Kasumi-1 (cell line): ENCODE measurements around the gene VIPR2.

Experiments used
- DNase-seq, 2 experiments: peaks; one replicate each; lab custom pipeline; 2025; lab: John Stamatoyannopoulos, UW

VIPR2 gene

GRCh38 chr7:159040912-159041711 lies 103.6 kb downstream of the VIPR2 start:
- no peak for DNase-seq

DNA sequence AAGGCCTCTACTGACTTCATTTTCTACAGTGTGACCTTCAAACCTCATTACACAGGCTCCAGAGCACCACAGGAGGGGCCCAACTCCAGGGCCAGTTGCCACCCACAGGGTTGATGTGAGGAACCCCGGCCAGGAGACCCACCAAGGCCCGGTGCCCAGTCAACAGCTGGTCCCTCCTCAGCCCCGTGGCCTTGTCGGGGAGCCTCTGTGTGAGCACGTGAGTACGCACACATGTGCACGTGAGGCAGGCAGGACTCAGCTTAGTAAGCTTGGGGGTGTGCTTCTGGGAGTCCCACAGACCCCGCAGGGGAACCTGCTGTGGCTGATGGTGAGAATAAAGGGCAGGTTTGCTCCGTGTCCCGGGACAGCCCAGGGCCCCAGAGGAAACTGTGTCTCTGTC lies 104.5 kb downstream of the VIPR2 start:
- DNase-seq = no peak

DNA sequence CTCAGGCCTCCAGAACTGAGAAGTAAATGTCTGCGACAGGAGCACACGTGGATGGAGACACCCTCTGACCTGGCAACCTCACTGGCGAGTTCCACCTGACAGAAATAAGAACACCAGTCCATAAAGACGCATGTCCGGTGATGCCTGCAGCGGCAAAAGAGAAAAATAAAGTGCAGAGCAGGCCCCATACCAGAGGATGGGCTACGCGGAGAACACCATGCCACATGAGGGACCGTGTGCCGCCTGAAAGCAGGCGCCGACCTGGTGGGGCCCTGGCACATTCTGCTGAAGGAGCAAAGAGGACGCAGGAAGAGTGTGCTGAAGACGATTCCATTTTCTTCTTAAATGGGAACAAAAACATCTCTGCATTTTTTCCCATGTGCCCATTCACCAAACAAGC lies 105.0 kb downstream of the VIPR2 start:
- DNase-seq = no peak

DNA sequence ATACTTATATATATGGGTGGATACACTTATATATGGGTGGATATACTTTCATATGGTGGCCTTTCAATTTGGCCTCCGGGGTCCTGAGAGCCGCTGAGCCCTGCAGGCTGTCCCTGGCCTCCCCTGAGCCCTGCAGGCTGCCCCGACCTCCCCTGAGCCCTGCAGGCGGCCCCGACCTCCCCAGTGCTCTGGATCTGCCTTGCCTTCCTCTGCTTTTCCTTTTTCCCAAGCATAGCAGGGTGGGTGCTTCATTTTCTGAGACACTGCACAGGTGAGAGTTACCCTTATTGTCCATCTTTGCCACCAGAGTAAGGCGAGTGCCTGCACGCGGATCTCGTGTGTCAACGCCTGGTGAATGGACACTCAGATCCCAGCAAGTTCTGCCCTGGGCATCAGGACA lies 106.6 kb downstream of the VIPR2 start:
- DNase-seq = no peak

DNA sequence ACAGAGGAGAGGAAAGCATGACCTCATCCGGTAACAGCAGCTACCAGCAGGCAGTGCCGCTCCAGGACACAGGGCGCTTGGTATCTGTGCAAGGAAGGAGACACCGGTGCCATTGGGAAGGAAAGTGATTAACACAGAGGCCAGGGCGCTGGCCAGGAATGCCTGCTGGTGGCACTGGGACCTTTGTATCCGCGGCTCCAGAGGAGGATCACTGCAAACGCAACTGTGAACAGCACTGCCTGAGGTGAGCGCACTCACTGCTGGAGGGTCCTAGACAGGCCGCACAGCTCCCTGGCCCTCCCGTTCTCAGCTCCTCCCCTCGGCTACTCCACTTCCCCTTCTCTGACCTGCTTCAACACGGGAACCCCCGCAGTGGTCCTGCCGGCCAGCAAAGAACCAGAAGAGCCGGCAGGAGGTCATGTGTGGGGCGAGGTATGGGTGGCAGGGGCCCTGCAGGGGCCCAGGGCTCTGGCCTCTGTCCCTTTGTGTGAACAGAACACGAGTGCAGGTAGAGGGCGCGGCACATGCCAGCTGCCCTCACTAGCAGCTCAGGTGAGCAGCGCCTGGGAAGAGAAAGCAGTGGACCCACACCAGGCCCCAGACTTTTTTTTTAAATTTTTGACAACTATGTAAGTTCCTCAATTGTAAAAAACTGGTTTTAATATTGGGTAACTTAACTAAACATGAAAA lies 107.6 kb downstream of the VIPR2 start:
- DNase-seq = no peak

- no peak for DNase-seq
These were observed 109.0 kb downstream of the VIPR2 start for GRCh38 chr7:159035571-159036073.

GRCh38 chr7:159034988-159035387 lies 109.7 kb downstream of the VIPR2 start:
- no peak for DNase-seq

DNA sequence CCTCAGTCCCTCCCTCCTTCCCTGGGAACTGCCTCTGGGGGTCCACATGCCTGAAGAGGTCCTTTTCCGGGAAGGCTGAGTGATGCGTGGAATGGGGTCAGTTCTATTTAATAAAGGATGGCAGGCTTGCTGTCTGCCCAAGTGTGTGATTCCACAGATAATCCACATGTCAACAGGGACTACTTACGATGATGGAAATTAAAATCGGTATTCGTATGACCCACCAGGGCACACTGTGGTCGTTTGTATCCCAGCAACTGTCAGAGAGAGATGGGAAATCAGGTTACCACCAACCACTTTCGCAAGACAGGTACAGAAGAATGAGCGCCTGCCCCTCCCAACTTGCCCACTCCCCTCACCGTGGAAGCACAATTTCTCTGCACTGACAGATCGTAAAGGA lies 110.3 kb downstream of the VIPR2 start:
- DNase-seq = no peak

DNA sequence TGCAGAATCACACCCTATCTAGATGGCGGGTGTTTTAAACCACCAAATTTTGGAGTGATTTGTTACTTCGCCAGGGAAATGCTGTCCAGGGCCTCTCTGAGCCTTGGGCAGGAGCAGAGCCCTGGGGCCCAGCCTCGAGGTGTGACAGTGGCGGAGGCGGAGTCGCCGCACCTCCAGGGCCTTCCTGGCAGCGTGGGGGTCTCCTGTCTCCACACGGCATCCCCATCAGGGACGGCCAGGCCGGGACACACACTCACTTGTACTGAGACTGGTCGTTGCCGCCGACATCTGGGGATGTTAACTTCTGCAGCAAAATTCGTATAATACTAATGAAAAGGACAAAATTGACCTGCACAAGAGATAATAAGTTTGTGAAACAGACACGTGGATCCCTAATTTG lies 110.7 kb downstream of the VIPR2 start:
- DNase-seq = no peak

DNA sequence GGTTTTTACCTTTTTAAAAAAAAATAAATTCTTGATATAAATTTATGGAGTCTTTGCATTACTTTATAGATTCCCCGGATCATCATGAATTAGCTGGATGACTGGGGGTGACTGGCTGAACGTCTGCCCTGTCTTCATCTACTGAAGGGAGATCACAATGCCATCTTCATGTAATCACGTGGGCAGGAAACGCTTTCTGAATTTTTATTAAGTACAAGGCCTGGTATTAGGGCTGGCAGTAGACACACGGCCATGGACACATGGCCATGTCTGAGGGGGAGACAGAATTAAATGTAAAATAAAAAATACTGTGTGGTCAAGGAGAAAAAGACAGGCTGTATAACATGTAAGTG lies 111.2 kb downstream of the VIPR2 start:
- DNase-seq = no peak

GRCh38 chr7:159032753-159033472 lies 111.8 kb downstream of the VIPR2 start:
- DNase-seq = no peak

- DNase-seq = no peak
These were observed 112.3 kb downstream of the VIPR2 start for GRCh38 chr7:159032322-159032721.

GRCh38 chr7:159031750-159032149 lies 112.9 kb downstream of the VIPR2 start:
- no peak for DNase-seq

DNA sequence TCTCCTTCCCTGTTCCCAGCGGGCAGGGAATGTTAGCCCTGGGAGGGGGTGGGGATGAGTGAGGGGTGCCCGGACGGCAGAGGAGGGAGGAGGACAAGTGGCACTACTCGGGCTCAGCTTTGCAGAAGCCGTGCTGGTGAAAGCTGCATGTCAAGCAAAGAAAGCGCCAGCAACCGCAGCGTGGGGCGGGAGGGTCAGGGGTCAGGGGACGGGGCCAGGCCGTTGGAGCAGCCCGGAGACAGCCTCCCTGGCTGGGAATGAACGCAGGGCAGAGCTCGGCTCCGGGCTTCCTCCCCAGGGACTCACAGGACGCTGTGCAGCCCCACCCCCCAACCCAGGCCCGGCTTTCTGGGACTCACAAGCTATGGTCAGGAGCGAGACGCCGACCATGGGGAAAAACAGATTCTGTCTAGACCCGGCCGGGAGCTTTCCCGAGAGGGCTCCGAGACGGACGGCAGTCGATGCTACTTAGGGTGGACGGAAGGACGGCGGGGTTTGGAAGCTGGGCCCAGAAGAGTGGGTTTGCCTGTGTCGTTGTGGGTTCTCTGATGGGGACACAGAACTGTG lies 113.4 kb downstream of the VIPR2 start:
- no peak for DNase-seq

GRCh38 chr7:159030490-159031134 lies 114.1 kb downstream of the VIPR2 start:
- peak; percentile 24 to 29 for DNase-seq

- DNase-seq = no peak
These were observed 115.9 kb downstream of the VIPR2 start for GRCh38 chr7:159028508-159029401.

DNA sequence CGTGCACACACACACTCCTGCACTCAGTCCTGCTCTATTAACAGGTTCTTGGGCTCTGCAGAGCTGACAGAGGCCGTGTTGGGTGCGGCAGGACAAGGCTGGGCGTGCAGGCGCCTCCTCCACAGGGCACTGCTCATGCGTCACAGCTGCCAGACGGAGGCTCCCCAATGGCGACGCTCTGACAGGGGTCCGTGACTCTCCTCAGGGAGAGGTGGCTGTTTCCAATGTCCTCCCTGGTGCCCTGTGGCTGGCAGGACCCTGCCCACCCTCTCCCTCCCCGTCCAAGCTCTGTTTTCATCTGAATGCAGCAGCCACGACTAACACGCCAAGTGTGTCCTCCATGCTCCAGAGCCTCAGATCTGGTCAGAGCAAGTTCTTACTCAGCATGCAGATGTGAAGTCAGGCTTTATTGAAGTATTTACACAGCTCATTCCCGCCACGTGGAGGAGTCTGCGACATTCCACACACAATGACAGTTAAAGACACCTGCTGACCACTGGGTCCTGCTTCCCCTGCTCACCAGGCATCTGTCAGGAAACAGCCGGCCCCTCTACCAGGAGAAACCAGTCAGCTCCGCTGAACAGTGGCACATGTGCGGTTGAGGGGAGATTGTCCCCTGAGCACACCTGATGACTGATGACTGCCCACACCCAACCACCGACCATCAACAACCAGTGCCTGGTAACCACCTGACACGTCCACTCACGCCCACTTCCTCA lies 116.7 kb downstream of the VIPR2 start:
- DNase-seq = no peak

DNA sequence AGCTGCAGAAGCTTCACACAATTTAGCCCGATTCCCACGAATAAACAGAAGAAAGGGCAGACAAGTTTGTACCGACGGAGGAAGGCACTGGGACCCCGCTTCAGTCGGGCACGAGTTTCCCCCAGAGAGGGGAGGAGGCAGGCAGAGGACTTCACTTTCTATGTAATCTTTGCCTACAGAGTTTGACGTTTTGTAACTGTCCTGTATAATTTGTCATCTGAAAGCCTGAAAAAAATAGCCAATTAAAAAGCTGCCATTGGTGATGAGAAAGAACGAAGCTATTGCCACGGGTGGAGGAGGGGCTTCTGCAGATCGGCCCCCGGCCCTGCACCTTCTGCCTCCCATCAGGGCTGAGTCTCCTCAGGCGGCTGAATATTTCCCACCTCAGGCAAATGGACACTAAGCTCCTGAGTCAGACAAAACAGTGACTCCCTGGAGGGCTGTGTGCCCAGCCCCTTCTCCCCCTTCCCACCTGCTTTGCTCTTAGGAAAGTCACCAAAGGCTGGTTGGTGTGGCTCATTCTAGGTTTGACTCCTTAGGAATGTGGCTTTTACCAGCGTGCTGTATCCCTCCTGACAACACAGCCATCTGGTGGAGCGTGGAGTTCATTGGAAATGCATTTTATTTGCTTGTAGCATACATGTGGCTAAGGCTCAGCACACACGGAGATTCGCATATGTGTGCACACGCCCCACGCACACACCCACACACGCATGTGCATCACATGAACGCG lies 117.4 kb downstream of the VIPR2 start:
- DNase-seq = no peak

DNA sequence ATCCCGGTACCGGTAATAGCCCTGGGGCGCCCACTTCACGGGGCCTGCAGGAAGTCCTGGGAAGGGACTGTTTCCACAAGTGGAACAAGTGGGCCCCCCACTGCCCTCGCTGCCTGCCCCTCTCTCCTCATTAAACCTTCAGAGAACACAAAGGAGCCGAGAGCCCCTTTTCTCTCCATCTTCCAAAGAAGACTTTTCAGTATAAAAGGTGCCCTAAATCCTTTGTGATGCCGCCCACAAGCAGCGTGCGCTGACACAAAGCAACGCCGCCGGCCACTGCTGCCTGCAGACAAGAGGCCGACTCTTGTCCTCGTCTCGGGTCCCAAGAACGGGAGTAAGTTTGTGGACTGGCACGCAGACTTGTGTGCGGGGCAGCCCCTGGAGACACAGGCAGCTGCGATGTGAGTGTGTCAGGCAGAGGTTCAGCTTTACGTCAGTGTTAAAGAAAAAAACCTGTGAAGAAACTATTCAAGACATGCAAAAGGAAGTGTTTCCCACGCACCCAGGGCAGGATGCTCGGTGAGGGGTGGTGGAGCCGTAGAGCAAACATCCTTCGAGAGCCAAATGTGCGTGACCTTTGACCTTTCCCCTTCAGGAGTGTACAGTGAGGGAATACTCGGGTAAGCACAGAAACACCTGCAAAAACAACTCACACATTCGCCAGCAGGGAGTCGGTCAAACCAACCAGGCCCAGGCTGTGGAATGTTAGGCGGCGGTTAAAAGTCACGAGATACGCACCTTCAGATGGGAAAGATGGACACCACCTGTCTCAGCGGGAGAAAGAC lies 118.2 kb downstream of the VIPR2 start:
- no peak for DNase-seq
